MM.1S (cell line): Measurements from ENCODE around the gene TRAM2.

Source experiments
- DNase-seq: peaks from one replicate; pipeline ENCODE4 v3.0.0-alpha.2; 2015
- H2AFZ ChIP-seq: fragments of 300-600 bp; sonication (generic); 2 replicates; pipeline ENCODE4 v1.6.0; 2016; ENCODE audit warnings: antibody characterized with exemption, low read length
- H3F3A ChIP-seq: fragments of 300-600 bp; sonication (generic); 2 replicates; pipeline ENCODE4 v1.6.1; 2016; ENCODE audit warnings: mild to moderate bottlenecking, antibody characterized with exemption, low read length, moderate library complexity, mixed read lengths; ENCODE audit not compliant: insufficient read depth
- H3K27ac ChIP-seq: fragments of 300-600 bp; sonication (generic); 2 replicates; pipeline ENCODE4 v1.5.1; 2016; ENCODE audit warnings: mild to moderate bottlenecking, low read length
- H3K27me3 ChIP-seq: fragments of 300-600 bp; sonication (generic); replicated peaks from 2 replicates; pipeline ENCODE4 v1.6.0; 2016; ENCODE audit warnings: low read length; ENCODE audit not compliant: insufficient read depth
- H3K36me3 ChIP-seq: fragments of 300-600 bp; sonication (generic); replicated peaks from 2 replicates; pipeline ENCODE4 v1.6.1; 2016; ENCODE audit warnings: mild to moderate bottlenecking, low read length, mixed read lengths; ENCODE audit not compliant: insufficient read depth
- H3K4me1 ChIP-seq: fragments of 300-600 bp; sonication (generic); 2 replicates; pipeline ENCODE4 v1.6.1; 2016; ENCODE audit warnings: low read length, mixed read lengths
- H3K4me2 ChIP-seq: fragments of 300-600 bp; sonication (generic); 2 replicates; pipeline ENCODE4 v1.6.0; 2016; ENCODE audit warnings: low read depth, low read length
- H3K4me3 ChIP-seq: fragments of 300-600 bp; sonication (generic); 2 replicates; pipeline ENCODE4 v1.5.1; 2016; ENCODE audit warnings: low read length, mixed read lengths
- H3K79me2 ChIP-seq: fragments of 300-600 bp; sonication (generic); 2 replicates; pipeline ENCODE4 v1.6.1; 2016; ENCODE audit warnings: mixed run types, low read length, mixed read lengths
- H3K9ac ChIP-seq: fragments of 300-600 bp; sonication (generic); 2 replicates; pipeline ENCODE4 v1.6.1; 2016; ENCODE audit warnings: low read length, mixed read lengths
- H3K9me2 ChIP-seq: fragments of 300-600 bp; sonication (generic); replicated peaks from 2 replicates; pipeline ENCODE4 v1.6.1; 2016; ENCODE audit warnings: mild to moderate bottlenecking, low read length, mixed read lengths; ENCODE audit not compliant: insufficient read depth
- H3K9me3 ChIP-seq: fragments of 300-600 bp; sonication (generic); replicated peaks from 2 replicates; pipeline ENCODE4 v1.6.1; 2016; ENCODE audit warnings: mild to moderate bottlenecking, low read length, mixed read lengths; ENCODE audit not compliant: insufficient read depth
- H4K20me1 ChIP-seq: fragments of 300-600 bp; sonication (generic); 2 replicates; pipeline ENCODE4 v1.6.1; 2016; ENCODE audit warnings: mild to moderate bottlenecking, low read length, moderate library complexity, mixed read lengths; ENCODE audit not compliant: insufficient read depth
- CTCF ChIP-seq: fragments of 300-600 bp; sonication (generic); IDR thresholded peaks from 2 replicates; pipeline ENCODE4 v1.5.1; 2016; ENCODE audit warnings: antibody characterized with exemption, low read length, mixed read lengths
- EZH2 ChIP-seq: fragments of 300-600 bp; sonication (generic); optimal IDR thresholded peaks from 2 replicates; pipeline ENCODE3; 2017; ENCODE audit warnings: low read depth, mild to moderate bottlenecking, antibody characterized with exemption, low read length, mixed read lengths
- EZH2phosphoT487 ChIP-seq: fragments of 300-600 bp; sonication (generic); IDR thresholded peaks from 2 replicates; pipeline ENCODE4 v1.6.1; 2018; ENCODE audit warnings: antibody characterized with exemption, low read length

The TRAM2 gene

GRCh38 chr6:52550014-52550575 is 26.8 kb downstream of the TRAM2 start:
- Histone ChIP-seq H3K27me3 (no peaks in the 10 kb centered on the region), H3K79me2 (peaks cover 100% of the 10 kb centered on the region), H3K36me3 (no peaks in the 10 kb centered on the region; the same call in 1 of the 2 replicates), H2AFZ (no peak overlapping the region), H3K4me3 (no peak overlapping the region), H3K4me2 (no peak overlapping the region; the same call in 1 of the 2 replicates), H3K9ac (no peak overlapping the region), H3F3A (peaks cover 84% of the 10 kb centered on the region), H3K4me1 (peaks cover 94% of the 10 kb centered on the region), H4K20me1 (no peaks in the 10 kb centered on the region), H3K9me2 (no peaks in the 10 kb centered on the region), H3K9me3 (no peaks in the 10 kb centered on the region), H3K27ac (peak overlapping the region; percentile 26; the same call in 1 of the 2 replicates)
- no peak for DNase-seq
- no peak for TF ChIP-seq CTCF
- TF ChIP-seq EZH2phosphoT487, result no peak
- TF ChIP-seq EZH2, result no peak

GRCh38 chr6:52549428-52549827 is 27.4 kb downstream of the TRAM2 start:
- no peak overlapping the region for H3K9ac ChIP-seq
- H3K79me2 ChIP-seq, result peaks cover 100% of the 10 kb centered on the region
- no peaks in the 10 kb centered on the region for H3K9me3 ChIP-seq
- no peak for TF ChIP-seq EZH2phosphoT487
- no peak for TF ChIP-seq CTCF
- TF ChIP-seq EZH2, result no peak
- no peaks in the 10 kb centered on the region; the same call in 1 of the 2 replicates for H3K36me3 ChIP-seq
- H2AFZ ChIP-seq, result no peak overlapping the region
- H3K9me2 ChIP-seq, result no peaks in the 10 kb centered on the region
- no peak overlapping the region for H3K4me2 ChIP-seq
- DNase-seq, result no peak
- peaks cover 94% of the 10 kb centered on the region for H3K4me1 ChIP-seq
- H3K4me3 ChIP-seq, result no peak overlapping the region
- H3F3A ChIP-seq, result peaks cover 78% of the 10 kb centered on the region
- no peaks in the 10 kb centered on the region for H4K20me1 ChIP-seq
- H3K27me3 ChIP-seq, result no peaks in the 10 kb centered on the region
- peak overlapping the region; percentile 26; the same call in 1 of the 2 replicates for H3K27ac ChIP-seq

GRCh38 chr6:52548999-52549398 is 27.9 kb downstream of the TRAM2 start:
- Histone ChIP-seq H3K27ac (peak overlapping the region; percentile 99; the same call in 1 of the 2 replicates), H3K4me2 (no peak overlapping the region), H3K9me3 (no peaks in the 10 kb centered on the region), H3K36me3 (no peaks in the 10 kb centered on the region; the same call in 1 of the 2 replicates), H3K79me2 (peaks cover 100% of the 10 kb centered on the region), H3K9ac (no peak overlapping the region), H3K27me3 (no peaks in the 10 kb centered on the region), H2AFZ (no peak overlapping the region), H3K4me3 (no peak overlapping the region), H3F3A (peaks cover 73% of the 10 kb centered on the region), H3K9me2 (no peaks in the 10 kb centered on the region), H4K20me1 (no peaks in the 10 kb centered on the region), H3K4me1 (peaks cover 94% of the 10 kb centered on the region)
- no peak for DNase-seq
- TF ChIP-seq EZH2phosphoT487 (no peak), CTCF (no peak)
